Neural cell (in vitro differentiated cells): Measurements from ENCODE around the gene FAM193A. TPM values are rescaled to one million over a fixed set of nuclear protein-coding genes. Genes with fewer than 3 reads are reported as not detected.

Experiments used
- H2AFZ ChIP-seq: fragments of 200-600, 300-800 bp; sonication (generic), shearing (Covaris generic); 2 replicates; pipeline ENCODE4 v1.6.0; 2014; ENCODE audit warnings: low read depth, mild to moderate bottlenecking, antibody characterized with exemption, low read length, moderate library complexity
- H3F3A ChIP-seq: fragments of 200-600 bp; shearing (Covaris generic); 2 replicates; pipeline ENCODE4 v1.6.1; 2016; ENCODE audit warnings: mild to moderate bottlenecking, moderate library complexity, mixed read lengths, antibody characterized with exemption, low read length; ENCODE audit not compliant: insufficient read depth, poor library complexity, severe bottlenecking
- H3K27ac ChIP-seq: fragments of 200-600, 300-800 bp; sonication (generic), shearing (Covaris generic); 2 replicates; pipeline ENCODE4 v1.5.1; 2014; ENCODE audit warnings: mild to moderate bottlenecking, low read length, moderate library complexity
- H3K27me3 ChIP-seq: fragments of 300-800, 200-600 bp; sonication (generic), shearing (Covaris generic); 2 replicates; pipeline ENCODE4 v1.6.0; 2014; ENCODE audit warnings: mild to moderate bottlenecking, low read depth, low read length, moderate library complexity; ENCODE audit not compliant: insufficient read depth
- H3K36me3 ChIP-seq: fragments of 300-800, 200-600 bp; sonication (generic), shearing (Covaris generic); 2 replicates; pipeline ENCODE4 v1.5.1; 2014; ENCODE audit warnings: mild to moderate bottlenecking, antibody characterized with exemption, low read length, moderate library complexity; ENCODE audit not compliant: insufficient read depth
- H3K4me2 ChIP-seq: fragments of 300-800, 200-600 bp; sonication (generic), shearing (Covaris generic); 2 replicates; pipeline ENCODE4 v1.6.0; 2014; ENCODE audit warnings: mild to moderate bottlenecking, low read length
- H3K4me3 ChIP-seq: fragments of 300-800, 200-600 bp; sonication (generic), shearing (Covaris generic); 2 replicates; pipeline ENCODE4 v1.5.1; 2014; ENCODE audit warnings: mild to moderate bottlenecking, low read length, moderate library complexity
- H3K79me2 ChIP-seq: fragments of 200-600 bp; shearing (Covaris generic); replicated peaks from 2 replicates; pipeline ENCODE4 v1.6.0; 2014; ENCODE audit warnings: mild to moderate bottlenecking, low read length, moderate library complexity; ENCODE audit not compliant: insufficient read depth
- H3K9ac ChIP-seq: fragments of 300-800, 200-600 bp; sonication (generic), shearing (Covaris generic); 2 replicates; pipeline ENCODE4 v1.6.1; 2016; ENCODE audit warnings: mild to moderate bottlenecking, low read length, mixed read lengths
- H3K9me2 ChIP-seq: fragments of 200-600 bp; shearing (Covaris generic); 2 replicates; pipeline ENCODE4 v1.6.1; 2016; ENCODE audit warnings: mild to moderate bottlenecking, low read length, mixed read lengths; ENCODE audit not compliant: insufficient read depth
- H3K9me3 ChIP-seq: fragments of 200-600, 300-800 bp; sonication (generic), shearing (Covaris generic); 2 replicates; pipeline ENCODE4 v1.6.1; 2016; ENCODE audit warnings: mild to moderate bottlenecking, mixed run types, low read length, moderate library complexity, mixed read lengths
- H4K20me1 ChIP-seq: fragments of 200-600 bp; shearing (Covaris generic); 2 replicates; pipeline ENCODE4 v1.6.1; 2016; ENCODE audit warnings: mild to moderate bottlenecking, mixed run types; ENCODE audit not compliant: insufficient read depth
- EP300 ChIP-seq: fragments of 450-650 bp; conservative IDR thresholded peaks from 2 replicates; pipeline ENCODE4 v1.6.1; 2014; ENCODE audit warnings: antibody characterized with exemption, mild to moderate bottlenecking, moderate library complexity; ENCODE audit not compliant: poor library complexity, severe bottlenecking
- EZH2 ChIP-seq: fragments of 200-600, 300-800 bp; shearing (Covaris generic), sonication (generic); IDR thresholded peaks from 2 replicates; pipeline ENCODE4 v1.6.1; 2014; ENCODE audit warnings: antibody characterized with exemption, low read length, borderline replicate concordance, mild to moderate bottlenecking; ENCODE audit not compliant: insufficient read depth, poor library complexity, severe bottlenecking
- MXI1 ChIP-seq: fragments of 450-650 bp; conservative IDR thresholded peaks from 2 replicates; pipeline ENCODE4 v1.6.1; 2014; ENCODE audit warnings: antibody characterized with exemption, mild to moderate bottlenecking; ENCODE audit not compliant: poor library complexity, severe bottlenecking
- POLR2AphosphoS5 ChIP-seq: IDR thresholded peaks from 2 replicates; pipeline ENCODE4 v1.6.1; 2012
- RAD21 ChIP-seq: fragments of 450-650 bp; conservative IDR thresholded peaks from 2 replicates; pipeline ENCODE4 v1.6.1; 2014; ENCODE audit warnings: antibody characterized with exemption, mild to moderate bottlenecking, moderate library complexity
- SMC3 ChIP-seq: fragments of 450-650 bp; conservative IDR thresholded peaks from 2 replicates; pipeline ENCODE4 v1.6.1; 2014; ENCODE audit warnings: antibody characterized with exemption, mild to moderate bottlenecking, moderate library complexity; ENCODE audit not compliant: poor library complexity
- TAF1 ChIP-seq: IDR thresholded peaks from 2 replicates; pipeline ENCODE4 v1.6.1; 2012; ENCODE audit warnings: low read depth
- polyA plus RNA-seq: library from polyadenylated mRNA; depleted of rRNA; stranded (reverse); fragments of >200 nt; gene quantifications from 2 replicates; pipeline ENCODE4 v1.2.3, GENCODE V29; 2014
- TF ChIP-seq, protein P1 (sequence below): IDR thresholded peaks from 2 replicates; pipeline ENCODE4 v1.6.1; 2012; ENCODE audit warnings: borderline replicate concordance
- TF ChIP-seq, protein P2 (sequence below): fragments of 450-650 bp; IDR thresholded peaks from 2 replicates; pipeline ENCODE4 v1.5.1; 2014; ENCODE audit warnings: antibody characterized with exemption, mild to moderate bottlenecking, moderate library complexity; ENCODE audit not compliant: poor library complexity, severe bottlenecking

Gene FAM193A
- polyA plus RNA-seq, 1 donor from 2014 or later, result 11.6 TPM

DNA sequence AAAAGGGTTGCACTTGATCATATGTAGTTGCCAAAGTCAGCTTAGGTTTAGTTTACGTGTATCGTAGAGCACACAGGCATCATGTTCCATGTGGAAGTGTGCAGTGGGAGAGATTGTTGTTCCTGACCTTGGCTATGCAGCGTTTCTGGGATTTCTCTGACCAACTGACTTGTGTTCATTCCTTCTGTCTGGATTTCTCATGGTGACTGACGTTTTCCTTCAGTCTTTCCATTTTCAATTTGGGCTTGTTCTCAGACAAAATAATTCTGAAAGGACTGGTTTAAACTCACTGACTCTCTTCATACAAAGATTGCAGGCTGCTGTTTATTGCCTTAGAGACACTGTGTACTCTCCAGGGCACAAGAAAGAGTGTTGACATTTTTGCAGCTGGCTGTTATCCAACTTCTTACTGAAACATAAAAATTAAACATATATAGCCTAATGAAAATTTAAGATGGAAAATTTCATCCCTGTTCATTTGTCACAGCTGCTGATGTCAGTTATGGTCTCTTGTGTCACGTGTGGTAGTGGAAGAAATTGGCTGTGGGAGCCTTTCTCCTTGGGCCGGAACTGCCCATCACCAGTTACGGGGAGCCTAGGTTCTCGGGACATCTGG lies 124.3 kb downstream of the FAM193A start:
- Histone ChIP-seq H3K4me2 (no peak overlapping the region), H3K79me2 (no peaks in the 10 kb centered on the region), H3K4me3 (no peak overlapping the region), H3K27ac (no peak overlapping the region), H2AFZ (no peak overlapping the region), H3K36me3 (peaks cover 28% of the 10 kb centered on the region), H3F3A (no peaks in the 10 kb centered on the region), H3K9ac (no peak overlapping the region), H4K20me1 (no peaks in the 10 kb centered on the region), H3K27me3 (no peaks in the 10 kb centered on the region), H3K9me2 (no peaks in the 10 kb centered on the region), H3K9me3 (no peaks in the 10 kb centered on the region)
- TF ChIP-seq POLR2AphosphoS5 (no peak), EZH2 (no peak), EP300 (no peak), SMC3 (no peak), TAF1 (no peak), MXI1 (no peak), RAD21 (no peak)
- TF ChIP-seq, protein P1, sequence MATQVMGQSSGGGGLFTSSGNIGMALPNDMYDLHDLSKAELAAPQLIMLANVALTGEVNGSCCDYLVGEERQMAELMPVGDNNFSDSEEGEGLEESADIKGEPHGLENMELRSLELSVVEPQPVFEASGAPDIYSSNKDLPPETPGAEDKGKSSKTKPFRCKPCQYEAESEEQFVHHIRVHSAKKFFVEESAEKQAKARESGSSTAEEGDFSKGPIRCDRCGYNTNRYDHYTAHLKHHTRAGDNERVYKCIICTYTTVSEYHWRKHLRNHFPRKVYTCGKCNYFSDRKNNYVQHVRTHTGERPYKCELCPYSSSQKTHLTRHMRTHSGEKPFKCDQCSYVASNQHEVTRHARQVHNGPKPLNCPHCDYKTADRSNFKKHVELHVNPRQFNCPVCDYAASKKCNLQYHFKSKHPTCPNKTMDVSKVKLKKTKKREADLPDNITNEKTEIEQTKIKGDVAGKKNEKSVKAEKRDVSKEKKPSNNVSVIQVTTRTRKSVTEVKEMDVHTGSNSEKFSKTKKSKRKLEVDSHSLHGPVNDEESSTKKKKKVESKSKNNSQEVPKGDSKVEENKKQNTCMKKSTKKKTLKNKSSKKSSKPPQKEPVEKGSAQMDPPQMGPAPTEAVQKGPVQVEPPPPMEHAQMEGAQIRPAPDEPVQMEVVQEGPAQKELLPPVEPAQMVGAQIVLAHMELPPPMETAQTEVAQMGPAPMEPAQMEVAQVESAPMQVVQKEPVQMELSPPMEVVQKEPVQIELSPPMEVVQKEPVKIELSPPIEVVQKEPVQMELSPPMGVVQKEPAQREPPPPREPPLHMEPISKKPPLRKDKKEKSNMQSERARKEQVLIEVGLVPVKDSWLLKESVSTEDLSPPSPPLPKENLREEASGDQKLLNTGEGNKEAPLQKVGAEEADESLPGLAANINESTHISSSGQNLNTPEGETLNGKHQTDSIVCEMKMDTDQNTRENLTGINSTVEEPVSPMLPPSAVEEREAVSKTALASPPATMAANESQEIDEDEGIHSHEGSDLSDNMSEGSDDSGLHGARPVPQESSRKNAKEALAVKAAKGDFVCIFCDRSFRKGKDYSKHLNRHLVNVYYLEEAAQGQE, result no peak
- TF ChIP-seq, protein P2, sequence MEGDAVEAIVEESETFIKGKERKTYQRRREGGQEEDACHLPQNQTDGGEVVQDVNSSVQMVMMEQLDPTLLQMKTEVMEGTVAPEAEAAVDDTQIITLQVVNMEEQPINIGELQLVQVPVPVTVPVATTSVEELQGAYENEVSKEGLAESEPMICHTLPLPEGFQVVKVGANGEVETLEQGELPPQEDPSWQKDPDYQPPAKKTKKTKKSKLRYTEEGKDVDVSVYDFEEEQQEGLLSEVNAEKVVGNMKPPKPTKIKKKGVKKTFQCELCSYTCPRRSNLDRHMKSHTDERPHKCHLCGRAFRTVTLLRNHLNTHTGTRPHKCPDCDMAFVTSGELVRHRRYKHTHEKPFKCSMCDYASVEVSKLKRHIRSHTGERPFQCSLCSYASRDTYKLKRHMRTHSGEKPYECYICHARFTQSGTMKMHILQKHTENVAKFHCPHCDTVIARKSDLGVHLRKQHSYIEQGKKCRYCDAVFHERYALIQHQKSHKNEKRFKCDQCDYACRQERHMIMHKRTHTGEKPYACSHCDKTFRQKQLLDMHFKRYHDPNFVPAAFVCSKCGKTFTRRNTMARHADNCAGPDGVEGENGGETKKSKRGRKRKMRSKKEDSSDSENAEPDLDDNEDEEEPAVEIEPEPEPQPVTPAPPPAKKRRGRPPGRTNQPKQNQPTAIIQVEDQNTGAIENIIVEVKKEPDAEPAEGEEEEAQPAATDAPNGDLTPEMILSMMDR, result no peak

DNA sequence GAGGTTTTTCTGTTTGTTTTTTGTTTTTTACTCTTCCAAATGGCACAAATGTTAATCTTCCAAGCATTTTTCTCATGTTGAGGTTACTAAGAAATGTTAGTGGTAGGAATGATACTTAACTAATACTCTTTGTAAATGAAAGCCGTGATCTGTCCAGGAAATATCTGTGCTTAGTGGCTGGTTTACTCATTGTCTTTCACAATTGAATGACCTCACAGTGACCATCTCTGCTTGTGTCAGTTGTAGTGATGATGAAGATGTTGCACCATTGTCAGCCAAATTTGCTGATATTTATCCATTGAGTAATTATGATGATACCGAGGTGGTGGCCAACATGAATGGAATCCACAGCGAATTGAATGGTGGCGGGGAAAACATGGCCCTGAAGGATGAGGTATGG lies 126.2 kb downstream of the FAM193A start:
- no peaks in the 10 kb centered on the region for H4K20me1 ChIP-seq
- no peaks in the 10 kb centered on the region for H3K79me2 ChIP-seq
- H3K36me3 ChIP-seq, result peaks cover 24% of the 10 kb centered on the region
- H3K27ac ChIP-seq, result no peak overlapping the region
- no peak overlapping the region for H2AFZ ChIP-seq
- no peaks in the 10 kb centered on the region for H3K27me3 ChIP-seq
- no peaks in the 10 kb centered on the region for H3K9me3 ChIP-seq
- TF ChIP-seq, protein P2, result no peak
- TF ChIP-seq MXI1, result no peak
- TF ChIP-seq, protein P1, result no peak
- TF ChIP-seq POLR2AphosphoS5, result no peak
- no peak for TF ChIP-seq SMC3
- no peak for TF ChIP-seq TAF1
- no peak for TF ChIP-seq EP300
- TF ChIP-seq EZH2, result no peak
- no peak for TF ChIP-seq RAD21
- H3F3A ChIP-seq, result no peaks in the 10 kb centered on the region
- no peaks in the 10 kb centered on the region for H3K9me2 ChIP-seq
- no peak overlapping the region for H3K4me3 ChIP-seq
- H3K9ac ChIP-seq, result no peak overlapping the region
- no peak overlapping the region for H3K4me2 ChIP-seq
